Measurements from ENCODE around the gene C4BPB. TPM values are rescaled to one million over a fixed set of nuclear protein-coding genes. Genes with fewer than 3 reads are reported as not detected.

Gene C4BPB
- total and polyA plus RNA-seq, 4 donors = 59.7 to 460 (median 401) TPM

DNA sequence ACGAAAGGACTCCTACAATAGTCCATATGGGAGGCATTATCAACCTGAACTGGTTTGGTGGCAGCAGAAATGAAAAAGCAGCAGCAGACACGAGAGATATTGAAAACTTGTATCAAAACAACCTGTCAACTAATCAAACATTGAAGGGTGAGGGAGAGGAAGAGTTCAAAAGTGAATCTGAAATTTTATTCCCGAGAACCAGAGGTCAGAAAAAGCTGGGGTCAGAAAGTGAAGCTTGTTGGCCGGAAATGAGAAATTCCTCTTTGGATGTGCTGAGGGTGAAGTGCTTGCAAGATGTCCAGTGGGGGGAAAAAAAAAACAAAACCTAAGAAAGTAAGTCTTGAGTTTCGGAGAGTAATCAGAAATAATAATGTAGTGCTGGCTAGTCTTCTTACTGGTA, 13.5 kb downstream of the C4BPB start:
- H3K27ac ChIP-seq (ENCODE audit: low read depth in 1 of 2, low read length in 2 of 2) = peak overlapping the region; percentile 81 to 93
- peak; percentile 51 for TF ChIP-seq YY1 (IDR thresholded peaks at IDR 0.05)
- TF ChIP-seq TAF1 (conservative IDR thresholded peaks at IDR 0.05) = peak; percentile 32
- TF ChIP-seq JUND (IDR thresholded peaks at IDR 0.05) = peak in 1 of 2 donors; percentile 20
- peak; percentile 51 to 59 for TF ChIP-seq HNF4A (conservative IDR thresholded peaks at IDR 0.05)
- peak; percentile 55 for TF ChIP-seq SP1 (IDR thresholded peaks at IDR 0.05)
- peak; percentile 72 to 74 for TF ChIP-seq RXRA (IDR thresholded peaks at IDR 0.05)
- TF ChIP-seq, protein P1, sequence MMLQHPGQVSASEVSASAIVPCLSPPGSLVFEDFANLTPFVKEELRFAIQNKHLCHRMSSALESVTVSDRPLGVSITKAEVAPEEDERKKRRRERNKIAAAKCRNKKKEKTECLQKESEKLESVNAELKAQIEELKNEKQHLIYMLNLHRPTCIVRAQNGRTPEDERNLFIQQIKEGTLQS (IDR thresholded peaks at IDR 0.05) = no peak
- TF ChIP-seq NR2F2 (IDR thresholded peaks at IDR 0.05) = peak; percentile 33
- TF ChIP-seq, protein P2, sequence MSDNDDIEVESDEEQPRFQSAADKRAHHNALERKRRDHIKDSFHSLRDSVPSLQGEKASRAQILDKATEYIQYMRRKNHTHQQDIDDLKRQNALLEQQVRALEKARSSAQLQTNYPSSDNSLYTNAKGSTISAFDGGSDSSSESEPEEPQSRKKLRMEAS (IDR thresholded peaks at IDR 0.05) = no peak
- TF ChIP-seq, protein P3, sequence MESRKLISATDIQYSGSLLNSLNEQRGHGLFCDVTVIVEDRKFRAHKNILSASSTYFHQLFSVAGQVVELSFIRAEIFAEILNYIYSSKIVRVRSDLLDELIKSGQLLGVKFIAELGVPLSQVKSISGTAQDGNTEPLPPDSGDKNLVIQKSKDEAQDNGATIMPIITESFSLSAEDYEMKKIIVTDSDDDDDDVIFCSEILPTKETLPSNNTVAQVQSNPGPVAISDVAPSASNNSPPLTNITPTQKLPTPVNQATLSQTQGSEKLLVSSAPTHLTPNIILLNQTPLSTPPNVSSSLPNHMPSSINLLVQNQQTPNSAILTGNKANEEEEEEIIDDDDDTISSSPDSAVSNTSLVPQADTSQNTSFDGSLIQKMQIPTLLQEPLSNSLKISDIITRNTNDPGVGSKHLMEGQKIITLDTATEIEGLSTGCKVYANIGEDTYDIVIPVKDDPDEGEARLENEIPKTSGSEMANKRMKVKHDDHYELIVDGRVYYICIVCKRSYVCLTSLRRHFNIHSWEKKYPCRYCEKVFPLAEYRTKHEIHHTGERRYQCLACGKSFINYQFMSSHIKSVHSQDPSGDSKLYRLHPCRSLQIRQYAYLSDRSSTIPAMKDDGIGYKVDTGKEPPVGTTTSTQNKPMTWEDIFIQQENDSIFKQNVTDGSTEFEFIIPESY (IDR thresholded peaks at IDR 0.05) = no peak
- no peak for DNase-seq (ENCODE audit: low spot score)
- 30% methylated on average over 5 of the region's 5 CpGs for WGBS
- H3K27me3 ChIP-seq (ENCODE audit: control insufficient read depth in 4 of 4, insufficient read depth in 4 of 4, low read length in 3 of 4) = no peaks in the 10 kb centered on the region
- peaks cover 0 to 2% (median 0%) of the 10 kb centered on the region in 4 donors for H3K9me3 ChIP-seq (ENCODE audit: control insufficient read depth in 4 of 4, low read length in 3 of 4)
- H3K9ac ChIP-seq (ENCODE audit: low read depth in 1 of 2, low read length in 2 of 2) = peak overlapping the region; percentile 1 to 72
- H3K36me3 ChIP-seq (ENCODE audit: control insufficient read depth in 4 of 4, insufficient read depth in 3 of 4, low read depth in 1 of 4, low read length in 3 of 4) = peaks cover 7 to 28% (median 20%) of the 10 kb centered on the region in 4 donors
- peaks cover 1 to 30% (median 25%) of the 10 kb centered on the region in 4 donors for H3K4me1 ChIP-seq (ENCODE audit: control insufficient read depth in 4 of 4, insufficient read depth in 4 of 4, low read length in 3 of 4)
- peak overlapping the region in 2 of 3 donors; percentile 22 to 33 for H3K4me3 ChIP-seq (ENCODE audit: low read depth in 1 of 3, low read length in 3 of 3)

DNA sequence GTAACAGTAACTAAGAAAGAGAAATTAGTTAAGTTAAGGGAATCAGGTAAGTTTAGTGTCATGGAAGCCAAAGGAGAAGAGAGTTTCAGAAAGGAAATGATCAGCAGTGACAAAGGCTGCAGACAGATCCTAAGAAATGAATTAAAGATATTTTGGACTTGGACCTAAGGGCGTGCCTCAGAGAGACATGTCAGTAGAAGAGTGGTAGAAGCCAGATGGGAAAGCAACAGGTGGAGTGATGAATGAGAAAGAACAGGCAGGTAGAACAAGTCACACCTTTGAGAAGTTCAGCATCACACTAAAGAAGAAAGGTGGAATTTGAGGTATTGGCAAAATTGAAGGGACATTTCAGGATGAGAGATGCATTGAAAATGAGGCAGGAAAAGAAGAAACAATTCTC, 14.0 kb downstream of the C4BPB start:
- peaks cover 0 to 2% (median 0%) of the 10 kb centered on the region in 4 donors for H3K9me3 ChIP-seq (ENCODE audit: control insufficient read depth in 4 of 4, low read length in 3 of 4)
- H3K4me1 ChIP-seq (ENCODE audit: control insufficient read depth in 4 of 4, insufficient read depth in 4 of 4, low read length in 3 of 4) = peaks cover 0 to 36% (median 28%) of the 10 kb centered on the region in 4 donors
- DNase-seq (ENCODE audit: low spot score) = no peak
- no peak overlapping the region for H3K4me3 ChIP-seq (ENCODE audit: low read depth in 1 of 3, low read length in 3 of 3)
- H3K27me3 ChIP-seq (ENCODE audit: control insufficient read depth in 4 of 4, insufficient read depth in 4 of 4, low read length in 3 of 4) = no peaks in the 10 kb centered on the region
- H3K9ac ChIP-seq (ENCODE audit: low read depth in 1 of 2, low read length in 2 of 2) = no peak overlapping the region
- H3K36me3 ChIP-seq (ENCODE audit: control insufficient read depth in 4 of 4, insufficient read depth in 3 of 4, low read depth in 1 of 4, low read length in 3 of 4) = peaks cover 5 to 23% (median 15%) of the 10 kb centered on the region in 4 donors
- TF ChIP-seq FOXA2 (IDR thresholded peaks at IDR 0.05) = no peak
- TF ChIP-seq, protein P2 (IDR thresholded peaks at IDR 0.05) = no peak
- TF ChIP-seq, protein P4, sequence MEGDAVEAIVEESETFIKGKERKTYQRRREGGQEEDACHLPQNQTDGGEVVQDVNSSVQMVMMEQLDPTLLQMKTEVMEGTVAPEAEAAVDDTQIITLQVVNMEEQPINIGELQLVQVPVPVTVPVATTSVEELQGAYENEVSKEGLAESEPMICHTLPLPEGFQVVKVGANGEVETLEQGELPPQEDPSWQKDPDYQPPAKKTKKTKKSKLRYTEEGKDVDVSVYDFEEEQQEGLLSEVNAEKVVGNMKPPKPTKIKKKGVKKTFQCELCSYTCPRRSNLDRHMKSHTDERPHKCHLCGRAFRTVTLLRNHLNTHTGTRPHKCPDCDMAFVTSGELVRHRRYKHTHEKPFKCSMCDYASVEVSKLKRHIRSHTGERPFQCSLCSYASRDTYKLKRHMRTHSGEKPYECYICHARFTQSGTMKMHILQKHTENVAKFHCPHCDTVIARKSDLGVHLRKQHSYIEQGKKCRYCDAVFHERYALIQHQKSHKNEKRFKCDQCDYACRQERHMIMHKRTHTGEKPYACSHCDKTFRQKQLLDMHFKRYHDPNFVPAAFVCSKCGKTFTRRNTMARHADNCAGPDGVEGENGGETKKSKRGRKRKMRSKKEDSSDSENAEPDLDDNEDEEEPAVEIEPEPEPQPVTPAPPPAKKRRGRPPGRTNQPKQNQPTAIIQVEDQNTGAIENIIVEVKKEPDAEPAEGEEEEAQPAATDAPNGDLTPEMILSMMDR (IDR thresholded peaks at IDR 0.05; ENCODE audit: low read depth, low read length, missing input control) = no peak
- no peak for TF ChIP-seq SP1 (IDR thresholded peaks at IDR 0.05)
- TF ChIP-seq HNF4A (conservative IDR thresholded peaks at IDR 0.05) = no peak
- TF ChIP-seq TAF1 (conservative IDR thresholded peaks at IDR 0.05) = no peak
- peak overlapping the region; percentile 88 to 93 for H3K27ac ChIP-seq (ENCODE audit: low read depth in 1 of 2, low read length in 2 of 2)
- 78% methylated on average over 1 of the region's 1 CpG for WGBS

DNA sequence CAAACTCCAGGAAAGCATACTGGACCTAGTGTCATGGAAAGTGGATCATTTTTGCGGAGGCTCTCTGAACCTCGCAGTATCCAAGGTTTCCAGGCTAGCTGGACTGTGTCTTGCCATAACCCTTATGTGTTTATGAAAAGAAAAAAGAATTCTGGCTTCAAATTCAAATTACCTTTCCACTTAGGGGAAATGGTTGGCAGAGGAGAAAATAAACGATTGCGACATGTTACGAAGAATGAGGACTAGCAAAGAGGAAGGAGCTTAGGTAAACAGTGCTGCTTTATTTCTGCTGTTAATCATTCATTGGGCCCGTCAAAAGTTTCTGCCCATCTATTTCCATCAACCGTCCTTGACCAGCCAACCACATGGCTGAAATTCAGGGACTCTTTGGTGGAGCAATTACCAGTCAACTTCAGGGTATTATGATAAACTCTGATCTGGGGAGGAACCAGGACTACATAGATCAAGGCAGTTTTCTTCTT, 15.3 kb downstream of the C4BPB start, which contains the start of gene C4BPA:
C4BPA (plus strand) TSS at position 342 of the 482 bp plus-strand sequence. CDS start 8,793 bp downstream, outside the sequence.
- H3K9ac ChIP-seq (ENCODE audit: low read depth in 1 of 2, low read length in 2 of 2) = peak within 1 kb of the TSS; percentile 86 to 95
- H3K27ac ChIP-seq (ENCODE audit: low read depth in 1 of 2, low read length in 2 of 2) = peak within 1 kb of the TSS; percentile 88 to 93
- peaks cover 3 to 38% (median 28%) of the 10 kb centered on the region in 4 donors for H3K4me1 ChIP-seq (ENCODE audit: control insufficient read depth in 4 of 4, insufficient read depth in 4 of 4, low read length in 3 of 4)
- no peaks in the 10 kb centered on the region for H3K9me3 ChIP-seq (ENCODE audit: control insufficient read depth in 4 of 4, low read length in 3 of 4)
- no peaks in the 10 kb centered on the region for H3K27me3 ChIP-seq (ENCODE audit: control insufficient read depth in 4 of 4, insufficient read depth in 4 of 4, low read length in 3 of 4)
- 24% methylated on average over 7 of the region's 7 CpGs for whole genome bisulfite sequencing
- no peak for DNase-seq (ENCODE audit: low spot score)
- H3K4me3 ChIP-seq (ENCODE audit: low read depth in 1 of 3, low read length in 3 of 3) = peak within 1 kb of the TSS; percentile 46 to 99 (median 85)
- peaks cover 0 to 11% (median 6%) of the 10 kb centered on the region in 4 donors for H3K36me3 ChIP-seq (ENCODE audit: control insufficient read depth in 4 of 4, insufficient read depth in 3 of 4, low read depth in 1 of 4, low read length in 3 of 4)
- TF ChIP-seq EGR1 (IDR thresholded peaks at IDR 0.05; ENCODE audit: low read depth in 2 of 2) (peak in 1 of 2 donors; percentile 91), YY1 (IDR thresholded peaks at IDR 0.05) (peak; percentile 89), RXRA (IDR thresholded peaks at IDR 0.05) (peak; percentile 74 to 95), GABPA (IDR thresholded peaks at IDR 0.05 in 1 of 2, conservative IDR thresholded peaks at IDR 0.05 in 1 of 2) (no peak), RAD21 (IDR thresholded peaks at IDR 0.05) (peak; percentile 42), JUND (IDR thresholded peaks at IDR 0.05) (peak; percentile 76 to 89), FOXA2 (IDR thresholded peaks at IDR 0.05) (peak; percentile 98), SP1 (IDR thresholded peaks at IDR 0.05) (peak; percentile 95), NR2F2 (IDR thresholded peaks at IDR 0.05) (no peak), TAF1 (conservative IDR thresholded peaks at IDR 0.05) (peak; percentile 95), FOXA1 (IDR thresholded peaks at IDR 0.05) (peak; percentile 93), HNF4G (IDR thresholded peaks at IDR 0.05) (peak; percentile 10)
- TF ChIP-seq, protein P4 (IDR thresholded peaks at IDR 0.05; ENCODE audit: low read depth, low read length, missing input control) = no peak
- TF ChIP-seq, protein P2 (IDR thresholded peaks at IDR 0.05) = peak; percentile 98
- TF ChIP-seq, protein P1 (IDR thresholded peaks at IDR 0.05) = peak; percentile 70
